ENCODE data around the gene CSPG4.
"Not testable (repeated sequence)": the region's sequence is repeated elsewhere in the genome, so short reads cannot be mapped to it uniquely, and the experiment has no call there.

The CSPG4 gene

GRCh38 chr15:75759416-75760130 lies 46.9 kb upstream of the CSPG4 start:
- Histone ChIP-seq H3K4me1 (ENCODE audit: insufficient read depth, insufficient read length) (no peaks in the 10 kb centered on the region), H3K9ac (ENCODE audit: insufficient read length, low read depth) (no peak overlapping the region), H3K27me3 (ENCODE audit: insufficient read depth, insufficient read length) (no peaks in the 10 kb centered on the region), H3K9me3 (ENCODE audit: insufficient read depth, low read length) (no peaks in the 10 kb centered on the region), H3K36me3 (ENCODE audit: insufficient read depth, insufficient read length, low read length) (no peaks in the 10 kb centered on the region), H3K4me3 (ENCODE audit: insufficient read length, low read depth) (no peak overlapping the region)
- DNase-seq (ENCODE audit: low read depth, low spot score): no peak
- TF ChIP-seq SUZ12 (IDR thresholded peaks at IDR 0.05; ENCODE audit: extremely low read depth, insufficient read depth, insufficient read length) (no peak), ZNF274 (IDR thresholded peaks at IDR 0.05; ENCODE audit: low read depth, low read length) (no peak)

GRCh38 chr15:75758071-75758872 lies 45.6 kb upstream of the CSPG4 start:
- TF ChIP-seq SUZ12 (IDR thresholded peaks at IDR 0.05; ENCODE audit: extremely low read depth, insufficient read depth, insufficient read length): no peak
- no peak for TF ChIP-seq YY1 (IDR thresholded peaks at IDR 0.05; ENCODE audit: insufficient read depth, insufficient read length)
- no peak for TF ChIP-seq ZNF274 (IDR thresholded peaks at IDR 0.05; ENCODE audit: low read depth, low read length)
- H3K9ac ChIP-seq (ENCODE audit: insufficient read length, low read depth): peak overlapping the region; percentile 87
- H3K9me3 ChIP-seq (ENCODE audit: insufficient read depth, low read length): no peaks in the 10 kb centered on the region
- H3K27me3 ChIP-seq (ENCODE audit: insufficient read depth, insufficient read length): no peaks in the 10 kb centered on the region
- DNase-seq (ENCODE audit: low read depth, low spot score): peak; percentile 96
- no peaks in the 10 kb centered on the region for H3K4me1 ChIP-seq (ENCODE audit: insufficient read depth, insufficient read length)
- H3K36me3 ChIP-seq (ENCODE audit: insufficient read depth, insufficient read length, low read length): no peaks in the 10 kb centered on the region
- H3K4me3 ChIP-seq (ENCODE audit: insufficient read length, low read depth): peak overlapping the region; percentile 69

GRCh38 chr15:75754871-75755270 lies 42.2 kb upstream of the CSPG4 start:
- not testable (repeated sequence) for H3K9ac ChIP-seq (ENCODE audit: insufficient read length, low read depth); H3K9me3 ChIP-seq (ENCODE audit: insufficient read depth, low read length); H3K27me3 ChIP-seq (ENCODE audit: insufficient read depth, insufficient read length); DNase-seq (ENCODE audit: low read depth, low spot score); H3K36me3 ChIP-seq (ENCODE audit: insufficient read depth, insufficient read length, low read length); H3K4me1 ChIP-seq (ENCODE audit: insufficient read depth, insufficient read length); H3K4me3 ChIP-seq (ENCODE audit: insufficient read length, low read depth)

GRCh38 chr15:75753145-75753544 lies 40.5 kb upstream of the CSPG4 start:
- Histone ChIP-seq H3K9ac (ENCODE audit: insufficient read length, low read depth) (no peak overlapping the region), H3K4me1 (ENCODE audit: insufficient read depth, insufficient read length) (no peaks in the 10 kb centered on the region), H3K4me3 (ENCODE audit: insufficient read length, low read depth) (no peak overlapping the region), H3K36me3 (ENCODE audit: insufficient read depth, insufficient read length, low read length) (no peaks in the 10 kb centered on the region), H3K27me3 (ENCODE audit: insufficient read depth, insufficient read length) (no peaks in the 10 kb centered on the region), H3K9me3 (ENCODE audit: insufficient read depth, low read length) (no peaks in the 10 kb centered on the region)
- DNase-seq (ENCODE audit: low read depth, low spot score): no peak
- TF ChIP-seq ZNF274 (IDR thresholded peaks at IDR 0.05; ENCODE audit: low read depth, low read length): no peak
- TF ChIP-seq YY1 (IDR thresholded peaks at IDR 0.05; ENCODE audit: insufficient read depth, insufficient read length): no peak
- TF ChIP-seq SUZ12 (IDR thresholded peaks at IDR 0.05; ENCODE audit: extremely low read depth, insufficient read depth, insufficient read length): no peak

- no peak overlapping the region for H3K4me3 ChIP-seq (ENCODE audit: insufficient read length, low read depth)
- H3K36me3 ChIP-seq (ENCODE audit: insufficient read depth, insufficient read length, low read length): no peaks in the 10 kb centered on the region
- no peak overlapping the region for H3K9ac ChIP-seq (ENCODE audit: insufficient read length, low read depth)
- H3K9me3 ChIP-seq (ENCODE audit: insufficient read depth, low read length): no peaks in the 10 kb centered on the region
- no peak for DNase-seq (ENCODE audit: low read depth, low spot score)
- H3K4me1 ChIP-seq (ENCODE audit: insufficient read depth, insufficient read length): no peaks in the 10 kb centered on the region
- no peaks in the 10 kb centered on the region for H3K27me3 ChIP-seq (ENCODE audit: insufficient read depth, insufficient read length)
- no peak for TF ChIP-seq ZNF274 (IDR thresholded peaks at IDR 0.05; ENCODE audit: low read depth, low read length)
- no peak for TF ChIP-seq SUZ12 (IDR thresholded peaks at IDR 0.05; ENCODE audit: extremely low read depth, insufficient read depth, insufficient read length)
- no peak for TF ChIP-seq YY1 (IDR thresholded peaks at IDR 0.05; ENCODE audit: insufficient read depth, insufficient read length)
Observed at GRCh38 chr15:75751891-75752290, 39.2 kb upstream of the CSPG4 start.

- Histone ChIP-seq H3K9me3 (ENCODE audit: insufficient read depth, low read length) (no peaks in the 10 kb centered on the region), H3K36me3 (ENCODE audit: insufficient read depth, insufficient read length, low read length) (no peaks in the 10 kb centered on the region), H3K9ac (ENCODE audit: insufficient read length, low read depth) (no peak overlapping the region), H3K4me3 (ENCODE audit: insufficient read length, low read depth) (no peak overlapping the region), H3K27me3 (ENCODE audit: insufficient read depth, insufficient read length) (no peaks in the 10 kb centered on the region), H3K4me1 (ENCODE audit: insufficient read depth, insufficient read length) (no peaks in the 10 kb centered on the region)
- no peak for DNase-seq (ENCODE audit: low read depth, low spot score)
- TF ChIP-seq SUZ12 (IDR thresholded peaks at IDR 0.05; ENCODE audit: extremely low read depth, insufficient read depth, insufficient read length): no peak
- no peak for TF ChIP-seq YY1 (IDR thresholded peaks at IDR 0.05; ENCODE audit: insufficient read depth, insufficient read length)
- no peak for TF ChIP-seq ZNF274 (IDR thresholded peaks at IDR 0.05; ENCODE audit: low read depth, low read length)
Observed at GRCh38 chr15:75751116-75751875, 38.6 kb upstream of the CSPG4 start.

Data from NT2/D1 (cell line).